Stimulated activated CD8-positive, alpha-beta memory T cell treated with anti-CD3 and anti-CD28 coated beads, Interleukin-7, amount 100 ng/mL, for 4 hours (primary cell): Measurements from ENCODE around the gene SCIMP.
"Not testable (repeated sequence)": the region's sequence is repeated elsewhere in the genome, so short reads cannot be mapped to it uniquely, and the experiment has no call there.

Source experiments
- DNase-seq, 2 donors: peaks; one replicate each; pipeline ENCODE4 v3.0.0-alpha.2; 2020; ENCODE audit warnings: low read depth in 2 of 2

Gene SCIMP

DNA sequence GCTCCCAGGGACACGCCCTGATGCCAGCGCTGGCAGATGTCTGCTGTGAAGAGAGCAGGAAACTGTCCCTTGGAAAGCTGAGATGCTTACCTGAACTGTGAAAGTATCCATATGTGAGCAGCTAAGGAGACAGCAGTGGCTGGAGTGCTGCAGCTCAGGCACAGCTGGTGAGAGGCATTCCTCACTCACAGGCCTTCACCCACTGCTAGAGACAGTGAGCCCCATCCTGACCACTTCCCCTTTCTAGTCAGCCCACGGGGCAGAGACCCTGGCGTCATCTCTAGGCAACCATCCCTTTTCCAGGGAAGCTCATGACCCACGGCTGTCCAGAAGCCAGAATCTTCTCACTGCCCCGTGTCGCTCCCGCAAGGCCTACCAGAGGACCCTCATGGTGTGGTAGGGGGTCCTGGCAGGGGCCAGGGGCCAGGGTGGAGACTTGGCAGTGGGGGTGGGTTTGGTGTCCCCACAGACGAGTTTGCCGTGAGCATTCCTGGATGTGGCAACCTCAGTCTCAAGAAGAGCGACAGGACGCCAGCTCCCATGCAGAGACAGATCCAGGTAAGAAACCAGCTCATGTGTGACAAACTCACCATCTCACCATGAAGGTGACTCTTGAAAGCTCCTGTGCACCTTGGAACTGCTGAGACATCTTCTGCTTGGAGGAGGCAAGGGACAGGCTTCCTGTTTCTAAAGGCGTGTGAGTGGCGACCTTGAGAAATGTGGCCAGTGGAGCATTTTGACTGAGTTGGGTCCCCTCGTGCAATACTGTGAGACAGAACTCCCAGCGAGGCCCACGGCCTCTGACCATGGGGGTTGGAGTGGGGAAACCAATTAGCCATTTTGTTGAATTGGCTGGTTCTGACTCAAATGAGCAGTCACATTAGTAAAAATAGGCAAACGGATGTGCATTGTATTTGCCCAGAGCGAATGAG, at the start of gene SCIMP:
TSS of gene SCIMP (minus strand) at position 216 of the 932 bp plus-strand sequence. CDS start at position 111, 105 bp downstream.
- no peak for DNase-seq

DNA sequence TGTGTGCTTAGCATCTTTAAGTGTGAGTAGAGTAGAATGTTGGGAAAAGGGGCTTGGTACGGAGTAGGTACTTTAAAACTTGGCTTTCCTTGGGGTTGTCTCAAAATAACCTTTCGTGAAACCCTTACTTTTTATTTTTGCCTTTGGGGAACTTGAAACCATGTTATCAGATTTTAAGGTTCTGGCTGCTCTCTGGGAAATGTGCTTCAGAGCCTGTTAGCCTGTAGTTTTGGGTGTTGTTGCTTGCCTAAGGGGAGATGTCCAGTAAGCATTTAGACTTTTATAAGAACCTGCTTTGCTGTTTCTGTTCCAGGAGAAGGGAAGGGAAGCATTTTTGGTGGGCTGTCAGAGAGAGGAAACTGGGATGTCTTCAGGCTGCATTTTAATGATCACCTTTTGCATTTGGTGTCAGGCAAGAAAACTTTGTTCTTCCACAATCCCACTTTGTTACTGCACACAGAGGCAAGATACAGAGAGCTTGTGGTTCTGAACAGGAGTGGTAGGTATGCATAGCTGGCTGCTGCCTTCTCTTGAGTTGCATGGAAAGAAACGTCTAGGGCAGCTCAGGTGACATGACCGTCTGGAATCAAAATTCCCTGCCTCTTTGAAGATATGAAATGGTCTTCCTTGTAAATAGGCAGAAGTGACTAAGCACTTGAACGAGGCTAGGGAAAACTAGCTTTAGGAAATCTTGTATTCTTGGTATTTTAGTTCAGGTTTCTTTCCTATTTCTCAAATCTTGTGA, 49.1 kb upstream of the SCIMP start:
- no peak for DNase-seq

DNA sequence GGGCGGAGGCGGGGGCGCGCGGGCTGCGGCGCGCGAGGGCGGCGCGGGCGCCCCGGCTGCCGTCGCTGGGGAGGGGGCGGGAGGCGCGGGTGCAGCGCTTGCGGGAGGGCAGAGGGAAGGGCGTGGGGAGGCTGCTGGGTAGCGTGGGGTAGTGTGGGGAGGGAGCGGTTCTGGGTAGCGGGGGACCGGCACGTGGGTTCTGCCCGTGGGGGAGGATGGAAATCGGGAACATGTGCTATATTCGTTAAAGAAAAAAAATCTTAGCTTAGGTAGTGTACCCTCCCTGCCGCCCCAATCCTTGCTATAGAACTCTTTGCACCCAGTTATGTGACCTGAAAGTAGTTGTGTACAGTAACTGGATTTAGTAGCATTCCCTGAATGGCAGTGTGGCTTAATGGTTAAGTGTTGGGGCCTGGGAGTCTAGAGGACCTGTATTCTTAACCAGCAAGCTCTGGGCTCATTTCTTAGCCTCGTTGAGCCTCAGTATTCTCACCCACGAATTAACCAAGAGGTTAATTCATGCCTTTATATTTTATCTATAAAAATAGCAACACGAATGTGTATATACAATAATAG, 48.1 kb upstream of the SCIMP start:
- DNase-seq = peak; percentile 52 to 71

DNA sequence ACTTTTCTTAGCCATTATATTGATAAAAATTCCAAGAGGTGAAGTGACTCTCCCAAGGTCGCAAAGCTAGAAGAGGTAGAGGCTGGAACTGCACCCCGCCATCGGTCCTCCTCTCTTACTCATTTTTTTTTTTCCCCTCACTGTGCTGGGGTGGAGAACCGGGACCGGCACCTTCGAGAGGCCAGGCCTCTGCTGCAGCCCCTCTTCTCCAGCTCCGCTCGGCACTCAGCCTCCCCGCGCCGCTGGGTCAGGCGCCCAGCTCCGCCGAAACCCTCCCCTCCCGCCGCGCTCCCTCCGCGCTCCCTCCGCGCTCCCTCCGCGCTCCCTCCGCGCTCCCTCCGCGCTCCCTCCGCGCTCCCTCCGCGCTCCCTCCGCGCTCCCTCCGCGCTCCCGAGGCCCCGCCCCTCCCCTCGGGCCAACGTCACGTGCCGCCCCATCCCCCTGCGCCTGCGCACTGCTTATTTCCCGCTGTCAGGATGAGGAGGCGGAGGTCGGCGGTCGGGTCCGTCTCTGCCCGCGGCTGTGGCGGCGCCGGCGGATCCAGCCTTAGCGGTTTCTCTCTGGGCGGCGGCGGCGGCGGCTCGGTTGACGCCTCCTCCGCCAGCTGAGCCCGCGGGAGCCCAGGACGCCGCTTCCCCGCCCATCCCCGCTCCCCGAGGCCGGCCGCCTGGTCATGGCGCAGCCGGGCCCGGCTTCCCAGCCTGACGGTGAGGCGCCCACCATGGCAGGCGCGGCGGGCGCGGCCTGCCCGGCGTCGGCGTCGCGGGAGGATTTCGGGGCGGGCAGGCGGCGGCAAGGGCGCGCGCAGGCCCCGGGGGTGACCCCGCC, 47.4 kb upstream of the SCIMP start, which contains the start of gene RABEP1:
TSS of gene RABEP1 (plus strand) at position 471 of the 828 bp plus-strand sequence. CDS start at position 674, 203 bp downstream.
- DNase-seq = peak; percentile 89 to 91

DNA sequence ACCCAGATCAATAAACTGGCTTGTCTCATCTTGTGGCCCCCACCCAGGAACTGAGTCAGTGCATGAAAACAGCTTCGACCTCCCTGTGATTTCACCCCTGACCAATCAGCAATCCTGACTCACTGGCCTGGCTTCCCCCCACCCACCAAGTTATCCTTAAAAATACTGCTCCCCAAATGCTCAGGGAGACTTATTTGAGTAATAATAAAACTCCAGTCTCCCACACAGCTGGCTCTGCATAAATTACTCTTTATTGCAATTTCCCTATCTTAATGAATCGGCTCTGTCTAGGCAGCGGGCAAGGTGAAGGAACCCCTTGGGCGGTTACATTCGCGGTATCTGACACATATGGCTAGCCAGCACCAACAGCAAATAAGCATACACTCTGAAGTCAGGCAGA, 37.7 kb upstream of the SCIMP start:
- DNase-seq = no peak

DNA sequence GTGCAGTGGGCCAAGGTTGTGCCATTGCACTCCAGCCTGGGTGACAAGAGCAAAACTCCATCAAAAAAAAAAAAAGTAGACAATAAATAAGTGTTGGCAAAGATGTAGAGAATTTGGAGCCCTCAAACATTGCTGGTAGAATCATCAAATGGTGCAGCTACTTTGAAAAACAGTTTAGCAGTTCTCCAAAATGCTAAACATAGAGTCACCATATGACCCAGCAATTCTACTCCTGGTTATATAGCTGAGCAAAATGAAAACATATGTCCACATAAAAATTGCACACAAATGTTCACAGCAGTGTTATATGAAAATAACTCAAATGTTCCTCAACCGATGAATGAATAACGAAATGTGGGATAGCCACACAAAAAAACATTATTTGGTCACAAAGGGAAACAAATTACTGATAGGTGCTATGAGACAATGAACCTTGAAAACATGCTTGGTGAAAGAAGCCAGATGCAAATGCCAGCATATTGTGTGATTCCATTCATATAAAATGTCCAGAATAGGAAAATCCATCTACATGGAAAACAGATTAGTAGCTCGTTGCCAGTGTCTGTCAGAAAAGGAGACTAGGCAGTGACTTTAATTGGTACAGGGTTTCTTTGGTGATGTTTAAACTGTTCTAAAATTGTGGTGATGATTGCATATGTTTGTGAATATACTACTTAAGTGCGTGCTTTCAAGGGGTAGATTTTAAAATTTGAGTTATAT, 34.7 kb upstream of the SCIMP start:
- no peak for DNase-seq

DNA sequence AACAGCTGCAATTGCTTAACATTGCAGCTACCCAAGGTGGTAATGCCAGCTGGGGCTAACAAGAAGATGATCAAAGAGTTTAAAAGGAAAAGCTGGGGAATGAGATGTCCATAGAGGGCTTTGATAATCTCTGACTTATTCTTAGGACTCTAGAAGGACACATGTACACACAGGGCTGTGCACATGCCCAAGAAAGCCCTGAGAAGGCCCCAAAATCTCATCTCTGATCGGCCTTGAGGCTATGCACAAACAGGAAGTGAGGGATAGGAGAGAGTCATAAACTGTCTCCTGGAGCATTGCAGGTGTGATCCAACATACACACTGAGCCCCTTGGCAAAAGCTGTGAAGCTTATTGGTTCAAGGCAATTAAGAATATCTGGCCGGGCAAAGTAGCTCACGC, 30.2 kb upstream of the SCIMP start:
- DNase-seq = no peak

DNA sequence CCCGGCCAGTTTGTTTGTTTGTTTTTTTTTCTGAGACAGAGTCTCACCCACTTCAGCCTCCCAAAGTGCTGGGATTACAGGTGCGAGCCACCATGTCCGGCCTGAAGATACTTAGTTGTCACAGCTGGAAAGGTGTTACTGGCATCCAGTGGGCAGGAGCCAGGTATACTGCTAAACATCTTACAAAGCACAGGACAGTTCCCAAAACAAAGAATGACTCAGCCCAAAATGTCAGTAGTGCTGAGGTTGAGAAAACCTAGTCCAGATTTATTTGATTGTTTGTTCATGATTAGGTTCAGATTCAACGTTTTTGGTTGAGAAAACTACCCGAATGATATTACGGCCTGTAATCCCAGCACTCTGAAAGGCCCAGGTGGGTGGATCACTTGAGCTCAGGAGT, 28.8 kb upstream of the SCIMP start:
- no peak for DNase-seq

DNA sequence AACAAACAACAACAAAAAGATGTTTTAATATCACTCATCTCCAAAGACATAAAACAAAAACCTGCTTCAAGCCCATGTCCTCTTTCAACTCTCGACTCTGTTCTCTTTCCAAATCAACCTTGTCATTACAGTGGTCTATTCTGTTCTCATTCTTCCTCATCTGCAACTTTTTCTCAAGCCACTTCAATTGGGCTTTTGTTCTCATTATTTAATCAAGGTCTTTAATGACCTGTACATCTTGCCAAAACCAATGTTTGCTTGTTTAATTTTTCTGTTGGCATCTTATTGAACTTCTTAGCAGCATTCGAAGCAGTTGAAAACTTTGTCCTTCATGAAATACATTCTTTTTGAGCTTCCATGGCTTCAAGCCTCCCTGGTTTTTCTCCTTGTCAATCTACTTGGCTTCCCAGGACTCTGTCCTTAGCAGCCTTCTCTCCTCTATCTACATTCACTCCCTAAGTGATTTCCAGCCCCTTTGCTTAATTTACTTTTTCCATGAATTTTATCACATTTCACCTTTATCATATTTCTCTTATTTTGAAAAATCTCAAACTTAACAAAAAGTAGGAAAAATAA, 27.8 kb upstream of the SCIMP start:
- DNase-seq = no peak

DNA sequence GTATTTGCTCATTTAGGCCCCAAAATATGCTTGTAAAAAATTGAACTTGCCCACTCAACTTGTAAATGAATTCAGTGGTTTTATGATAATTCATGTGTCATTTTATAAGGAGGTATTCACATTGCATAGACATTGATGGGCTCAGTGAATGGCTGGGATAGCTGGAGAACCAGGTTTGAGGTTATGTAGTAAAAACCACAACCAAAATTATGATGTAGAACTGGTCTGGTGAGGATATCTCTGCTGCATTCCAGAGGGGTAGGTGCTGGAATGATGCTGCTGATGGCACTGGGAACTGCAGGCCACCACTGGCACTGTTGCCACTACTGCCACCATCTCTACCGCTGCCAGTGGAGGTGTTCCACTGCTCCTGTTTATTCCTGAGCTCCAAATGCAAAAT, 25.9 kb upstream of the SCIMP start:
- no peak for DNase-seq

DNA sequence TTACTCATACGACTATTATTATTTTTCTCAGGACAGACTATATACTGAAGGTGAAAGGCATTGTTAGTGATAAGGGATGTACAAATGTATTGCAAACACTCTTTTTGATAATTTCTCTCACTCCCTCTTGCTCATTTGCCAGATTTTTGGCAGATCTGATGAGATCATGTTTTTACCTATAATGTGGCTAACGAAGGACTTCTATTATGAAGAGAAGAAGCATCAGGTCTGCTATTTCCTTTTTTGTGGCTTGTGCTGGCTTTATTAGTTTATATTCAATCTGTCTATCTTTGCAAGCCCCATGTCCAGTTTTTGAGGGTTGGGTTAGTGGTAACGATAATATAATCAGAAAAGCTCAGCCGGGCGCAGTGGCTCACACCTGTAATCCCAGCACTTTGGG, 22.5 kb upstream of the SCIMP start:
- no peak for DNase-seq

DNA sequence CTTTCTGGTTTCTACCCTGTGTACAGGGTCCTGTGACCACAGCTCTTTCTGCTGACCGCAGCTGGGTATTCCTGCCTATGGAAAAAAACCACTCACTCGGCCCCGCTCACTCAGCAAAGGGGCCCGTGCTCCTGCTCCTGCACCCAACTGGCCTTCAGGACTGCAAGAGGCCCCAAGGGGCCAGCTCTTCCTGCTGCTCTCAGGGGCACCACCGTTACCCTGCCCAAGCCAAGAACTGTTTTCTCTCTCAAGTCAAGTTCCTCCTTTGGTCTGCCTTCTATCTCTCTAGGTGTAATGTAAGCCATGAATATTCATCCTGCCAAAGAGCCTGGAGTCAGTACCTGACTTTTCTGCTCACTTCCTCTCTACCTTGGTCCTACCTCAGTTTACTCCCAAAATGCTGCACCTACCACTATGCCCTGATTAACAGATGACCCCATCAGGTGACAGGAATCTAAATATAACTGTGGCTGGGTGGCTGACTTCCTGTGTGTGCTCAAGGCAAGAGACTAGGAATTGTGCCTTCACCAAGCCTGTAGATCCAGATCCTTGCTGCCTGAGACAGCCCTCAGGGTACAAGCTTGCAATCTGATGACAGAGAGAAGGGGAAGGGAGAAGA, 20.4 kb upstream of the SCIMP start:
- DNase-seq = no peak

DNA sequence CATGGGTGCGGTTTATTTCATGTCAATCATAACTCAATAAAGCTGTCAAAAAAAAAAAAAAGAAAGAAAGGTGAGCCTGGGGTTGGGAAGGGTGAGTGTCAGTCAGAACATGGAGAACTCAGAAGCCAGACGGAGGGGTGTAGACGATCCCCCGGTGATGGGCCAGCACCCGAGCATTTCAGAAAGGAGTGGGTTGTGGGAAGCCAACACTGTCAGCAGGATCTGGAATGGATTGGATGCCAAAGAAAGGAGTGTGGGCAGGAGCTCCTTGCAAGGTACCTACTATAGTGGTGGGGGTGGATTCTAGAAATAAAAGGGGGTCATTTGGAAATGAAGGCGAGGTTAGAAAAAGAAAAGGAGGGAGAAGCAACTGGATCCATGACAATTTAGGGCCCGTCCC, 19.8 kb upstream of the SCIMP start:
- no peak for DNase-seq

DNA sequence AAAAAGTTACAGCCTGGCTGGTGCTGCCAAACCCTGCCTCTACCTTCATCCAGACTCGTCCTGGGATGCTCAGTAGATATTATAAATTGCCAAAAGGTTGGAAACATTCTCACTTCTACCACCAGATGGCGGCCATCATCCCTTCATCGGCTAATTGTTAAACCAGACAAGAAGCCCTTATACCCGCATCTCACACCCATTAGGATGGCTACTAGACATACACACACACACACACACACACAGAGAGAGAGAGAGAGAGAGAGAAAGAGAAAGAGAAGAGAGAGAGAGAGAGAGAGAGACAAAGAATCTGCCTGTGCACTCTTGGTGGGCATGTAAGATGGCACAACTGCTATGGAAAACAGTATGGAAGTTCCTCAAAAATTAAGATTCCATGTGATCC, 15.0 kb upstream of the SCIMP start:
- peak; percentile 32 to 52 for DNase-seq

DNA sequence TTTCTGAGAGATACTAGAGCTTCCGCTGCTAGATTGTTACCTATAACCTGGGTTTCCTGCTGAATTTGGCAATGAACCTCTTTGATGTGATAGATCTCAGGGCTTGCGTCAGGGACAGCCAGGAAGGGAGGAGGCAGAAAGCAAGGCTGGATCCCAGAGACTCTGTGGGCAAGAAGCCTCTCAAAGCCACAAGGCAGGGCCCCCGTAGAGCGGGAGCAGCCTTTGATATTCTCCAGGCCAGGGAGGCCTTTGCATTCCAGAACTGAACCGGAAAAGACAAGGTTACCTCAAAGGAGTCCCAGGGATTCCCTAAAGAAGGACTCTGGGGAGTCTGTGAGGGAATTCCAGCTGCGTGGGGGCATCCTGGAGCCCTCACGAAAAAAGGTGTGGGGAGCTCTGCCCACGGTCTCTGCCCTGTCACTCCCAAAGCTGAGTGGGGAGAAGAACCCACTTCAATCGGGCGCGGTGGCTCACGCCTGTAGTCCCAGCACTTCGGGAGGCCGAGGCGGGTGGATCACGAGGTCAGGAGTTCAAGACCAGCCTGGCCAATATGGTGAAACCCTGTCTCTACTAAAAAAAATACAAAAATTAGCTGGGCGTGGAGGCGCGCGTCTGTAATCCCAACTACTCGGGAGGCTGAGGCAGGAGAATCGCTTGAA, 14.3 kb upstream of the SCIMP start:
- DNase-seq = no peak

DNA sequence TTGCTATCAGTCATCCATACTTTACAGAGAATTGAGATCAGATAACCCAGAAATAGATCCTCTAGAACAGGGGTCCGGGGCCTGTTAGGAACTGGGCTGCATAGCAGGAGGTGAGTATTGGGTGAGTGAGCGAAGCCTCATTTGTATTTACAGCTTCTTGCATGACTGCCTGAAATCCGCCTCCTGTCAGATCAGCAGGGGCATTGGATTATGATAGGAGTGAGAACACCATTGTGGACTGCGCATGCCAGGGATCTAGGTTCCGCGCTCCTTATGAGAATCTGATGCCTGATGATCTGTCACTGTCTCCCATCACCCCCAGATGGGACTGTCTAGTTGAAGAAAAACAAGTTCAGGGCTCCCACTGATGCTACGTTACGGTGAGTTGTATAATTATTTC, 13.0 kb upstream of the SCIMP start:
- DNase-seq = no peak

DNA sequence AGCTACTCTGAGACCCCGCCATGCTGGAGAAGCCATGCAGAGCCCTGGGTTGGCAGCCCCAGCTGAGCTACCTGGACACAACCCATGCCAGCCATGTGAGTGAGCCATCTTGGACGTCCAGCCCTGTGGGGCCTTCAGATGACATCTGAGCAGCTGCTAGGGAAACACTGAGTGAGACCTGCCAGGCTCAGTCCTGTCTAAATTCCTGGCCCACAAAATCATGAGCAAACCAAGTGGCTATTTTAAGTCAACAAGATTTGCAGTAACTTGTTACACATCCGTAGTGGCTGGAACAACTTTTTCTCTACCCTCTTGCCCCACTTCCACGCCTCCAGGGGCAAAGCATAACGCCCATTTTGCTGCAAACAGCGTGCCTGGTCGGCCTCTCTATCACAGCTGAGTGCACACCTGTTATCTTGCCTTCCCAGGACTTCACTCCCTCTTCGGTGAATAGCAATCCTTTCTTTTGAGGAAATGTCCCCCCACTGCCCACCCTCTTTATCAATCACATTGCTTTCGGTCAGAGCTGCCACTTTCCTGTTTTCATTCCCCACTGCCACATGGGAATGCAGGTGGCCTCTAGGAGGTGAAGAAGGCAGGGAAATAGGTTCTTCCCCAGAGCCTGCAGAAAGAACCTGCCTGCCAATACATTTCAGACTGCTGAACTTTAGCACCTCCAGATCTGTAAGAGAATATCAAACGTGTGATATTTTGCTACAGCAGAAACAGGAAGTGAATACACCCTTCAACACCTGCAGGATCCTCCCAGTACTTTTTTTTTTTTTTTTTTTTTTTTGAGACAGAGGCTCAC, 7.4 kb upstream of the SCIMP start:
- DNase-seq = no peak

DNA sequence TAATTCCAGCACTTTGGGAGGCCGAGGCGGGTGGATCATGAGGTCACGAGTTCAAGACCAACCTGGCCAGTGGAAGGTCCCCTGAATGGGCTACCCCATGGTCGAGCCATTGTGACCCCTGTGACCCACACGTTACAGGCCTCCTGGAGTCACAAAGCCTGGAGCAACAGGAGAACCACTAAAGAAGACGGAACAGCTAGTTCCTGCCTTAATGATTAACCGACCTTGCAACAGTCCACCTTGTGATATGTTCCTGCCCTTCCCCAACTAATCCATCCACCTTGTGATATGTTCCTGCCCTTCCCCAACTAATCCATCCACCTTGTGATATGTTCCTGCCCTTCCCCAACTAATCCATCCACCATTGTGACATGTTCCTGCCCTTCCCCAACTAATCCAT, 5.1 kb upstream of the SCIMP start:
- not testable (repeated sequence) for DNase-seq

DNA sequence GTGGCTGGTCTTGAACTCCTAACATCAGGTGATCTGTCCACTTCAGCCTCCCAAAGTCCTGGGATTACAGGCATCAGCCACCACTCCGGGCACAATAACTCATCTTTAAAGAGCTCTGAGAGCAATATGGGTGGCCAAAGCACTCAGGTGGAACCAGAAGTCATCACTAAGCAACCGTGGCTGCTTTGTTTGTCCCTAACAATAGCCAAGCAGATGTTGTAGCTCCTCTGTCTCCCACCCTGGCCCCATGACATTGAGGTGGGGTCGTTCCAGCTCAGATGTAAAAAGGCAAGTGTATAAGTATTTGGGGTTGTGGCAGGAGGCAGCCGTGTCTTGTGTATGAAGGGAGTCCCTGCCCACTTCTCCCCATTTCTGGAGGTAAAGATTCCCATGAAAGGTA, 3.7 kb upstream of the SCIMP start:
- DNase-seq = no peak
